ENCODE data around the gene MINPP1.

- TF ChIP-seq CTCF (IDR thresholded peaks at IDR 0.05 in 8 of 11, conservative IDR thresholded peaks at IDR 0.05 in 3 of 11), result no peak
- TF ChIP-seq POLR2A (IDR thresholded peaks at IDR 0.05), result no peak
These were observed 4.0 kb upstream of the MINPP1 start for GRCh38 chr10:87500646-87501048.
